ENCODE measurements around the gene GSTA2. TPM values are rescaled to one million over a fixed set of nuclear protein-coding genes. Genes with fewer than 3 reads are reported as not detected.
A peak's percentile ranks its signal among the peaks of the same experiment; 100 is the strongest.
"Not testable (repeated sequence)": the region's sequence is repeated elsewhere in the genome, so short reads cannot be mapped to it uniquely, and the experiment has no call there.

The GSTA2 gene
- polyA plus RNA-seq, 3 donors: 0.27 to 0.36 (median 0.34) TPM

DNA sequence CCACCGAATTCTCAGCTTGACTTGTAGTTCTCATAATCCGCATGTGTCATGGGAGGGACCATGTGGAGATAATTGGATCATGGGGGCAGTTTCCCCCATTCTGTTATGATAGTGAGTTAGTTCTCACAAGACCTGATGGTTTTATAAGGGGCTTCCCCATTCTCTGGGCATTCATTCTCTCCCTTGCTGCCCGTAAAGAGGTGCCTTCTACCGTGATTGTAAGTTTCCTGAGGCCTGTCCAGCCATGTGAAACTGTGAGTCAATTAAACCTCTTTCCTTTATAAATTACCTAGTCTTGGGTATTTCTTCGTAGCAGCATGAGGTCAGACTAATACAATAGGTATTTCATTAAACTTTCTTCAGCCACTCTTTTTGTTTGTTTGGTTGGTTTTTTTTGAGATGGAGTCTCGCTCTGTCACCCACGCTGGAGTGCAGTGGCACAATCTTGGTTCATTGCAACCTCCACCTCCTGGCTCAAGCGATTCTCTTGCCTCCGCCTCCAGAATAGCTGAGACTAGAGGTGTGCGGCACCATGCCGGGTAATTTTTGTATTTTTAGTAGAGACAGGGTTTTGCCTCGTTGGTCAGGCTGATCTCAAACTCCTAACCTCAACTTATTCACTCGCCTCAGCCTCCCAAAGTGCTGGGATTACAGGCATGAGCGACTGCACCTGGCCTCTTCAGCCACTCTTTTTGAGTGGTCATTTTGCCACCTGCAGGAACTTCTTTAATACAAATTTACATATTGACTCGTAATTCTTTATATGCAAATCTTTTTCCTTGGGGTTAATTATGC, 36.3 kb downstream of the GSTA2 start:
- no peak for DNase-seq

DNA sequence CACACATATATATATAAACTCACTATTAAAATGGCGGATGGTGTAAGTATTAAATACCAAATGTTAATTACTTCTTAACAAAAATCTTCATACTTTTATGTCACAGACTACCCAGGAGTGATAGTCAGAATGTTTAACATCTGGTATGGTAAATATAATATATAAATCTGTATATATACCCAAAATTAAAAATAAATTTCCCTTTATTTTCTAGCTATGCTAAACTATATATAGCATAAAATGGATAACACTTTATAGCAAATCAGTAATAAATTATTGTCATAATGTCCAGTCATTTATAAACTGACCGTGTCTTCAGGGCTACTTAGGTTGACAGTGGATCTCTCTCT, 37.1 kb downstream of the GSTA2 start:
- no peak for DNase-seq

DNA sequence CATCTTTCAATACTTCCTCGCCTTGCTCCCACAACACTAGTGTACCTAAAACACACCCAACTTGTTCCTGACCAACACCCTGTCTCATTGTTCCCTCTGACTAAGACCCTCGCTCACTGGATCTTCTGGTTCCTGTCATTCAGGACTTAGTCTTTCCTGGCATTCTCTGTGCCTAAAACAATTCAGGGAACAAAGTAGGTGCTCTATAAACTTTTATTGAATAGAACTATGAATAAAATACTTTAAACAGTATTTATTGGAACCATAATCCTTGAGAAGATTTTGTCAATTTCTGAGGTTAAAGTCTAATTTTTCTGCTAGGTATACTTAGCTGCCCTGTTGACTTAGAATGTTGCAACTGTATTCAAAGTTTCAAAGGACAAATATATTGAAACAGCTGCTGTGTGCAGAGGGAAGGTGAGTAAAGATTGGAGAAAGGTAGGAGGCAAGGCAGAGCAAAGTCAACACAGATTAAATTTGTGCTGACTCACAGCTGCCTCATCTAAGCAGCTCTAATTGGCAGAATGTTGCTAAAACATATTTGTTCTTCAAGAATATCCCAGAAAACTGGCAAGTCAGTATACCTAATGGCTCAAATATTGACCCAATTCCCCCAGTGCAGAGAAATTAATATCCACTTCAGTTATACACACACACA, 37.6 kb downstream of the GSTA2 start:
- DNase-seq: no peak

DNA sequence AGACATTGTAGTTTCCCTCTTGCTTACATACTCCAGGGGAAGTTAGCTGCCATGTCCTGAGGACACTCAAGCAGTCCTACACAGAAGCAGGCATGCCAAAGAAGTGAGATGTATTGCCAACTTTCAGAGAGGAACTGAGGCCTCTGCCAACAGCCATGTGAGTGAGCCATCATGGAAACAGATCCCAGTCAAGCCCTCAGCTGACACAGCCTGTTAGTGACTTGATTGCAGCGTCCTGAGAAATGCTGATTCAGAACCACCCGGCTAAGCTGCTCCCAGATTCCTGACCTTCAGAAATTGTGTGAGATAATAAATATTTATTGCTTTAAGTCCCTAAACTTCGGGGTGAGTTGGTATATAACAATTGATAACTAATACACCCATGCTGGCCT, 38.1 kb downstream of the GSTA2 start:
- DNase-seq: no peak

DNA sequence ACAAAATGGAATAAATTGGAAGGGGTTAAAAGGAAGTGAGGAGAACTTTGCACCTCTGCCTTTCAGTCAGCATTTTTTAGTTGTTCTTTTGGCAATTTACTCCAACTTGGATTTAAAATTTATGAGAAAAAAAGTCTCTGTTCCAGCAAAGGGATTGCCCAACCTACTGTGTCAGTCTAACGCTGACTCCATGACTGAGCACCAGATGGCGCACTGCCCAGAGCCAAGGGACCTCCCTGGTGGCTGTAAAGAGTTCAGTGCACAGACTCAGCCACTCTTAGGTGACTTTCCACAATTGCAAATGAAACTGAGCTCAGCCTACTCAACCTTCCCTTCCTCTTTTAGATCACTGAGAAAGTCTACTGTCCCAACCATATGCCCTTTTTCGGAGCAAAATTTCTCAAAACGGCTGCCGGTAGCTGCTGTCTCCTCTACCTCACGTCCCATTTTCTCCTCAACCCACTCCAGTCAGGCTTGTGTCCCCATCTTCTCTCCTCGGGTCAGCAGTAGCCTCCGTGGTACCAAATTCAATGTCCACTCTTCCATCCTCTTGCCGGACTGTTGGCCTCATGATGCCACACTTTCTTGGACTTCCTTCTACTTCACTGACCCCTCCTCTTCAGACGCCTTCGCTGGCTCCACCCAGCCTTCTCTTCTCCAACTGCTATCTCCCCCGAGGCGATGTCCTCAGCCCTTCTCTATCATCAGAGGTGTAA, 38.7 kb downstream of the GSTA2 start:
- peak; percentile 34 for DNase-seq

DNA sequence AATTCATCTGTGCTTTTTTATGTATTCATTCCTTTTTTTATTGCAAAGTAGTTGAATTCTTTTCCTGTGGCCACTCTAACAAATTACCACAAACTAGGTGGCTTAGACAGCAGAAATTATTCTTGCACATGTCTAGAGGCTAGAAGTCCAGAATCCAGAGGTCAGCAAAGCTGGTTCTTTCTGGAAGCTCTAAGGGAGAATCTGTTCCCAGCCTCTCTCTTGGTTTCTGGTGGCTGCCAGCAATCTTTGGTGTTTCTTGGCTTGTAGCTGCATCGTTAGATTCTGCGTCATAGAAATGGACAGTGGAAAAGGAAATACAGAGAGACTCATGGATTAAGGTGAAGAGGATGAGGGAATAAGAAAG, 39.3 kb downstream of the GSTA2 start:
- DNase-seq: no peak

DNA sequence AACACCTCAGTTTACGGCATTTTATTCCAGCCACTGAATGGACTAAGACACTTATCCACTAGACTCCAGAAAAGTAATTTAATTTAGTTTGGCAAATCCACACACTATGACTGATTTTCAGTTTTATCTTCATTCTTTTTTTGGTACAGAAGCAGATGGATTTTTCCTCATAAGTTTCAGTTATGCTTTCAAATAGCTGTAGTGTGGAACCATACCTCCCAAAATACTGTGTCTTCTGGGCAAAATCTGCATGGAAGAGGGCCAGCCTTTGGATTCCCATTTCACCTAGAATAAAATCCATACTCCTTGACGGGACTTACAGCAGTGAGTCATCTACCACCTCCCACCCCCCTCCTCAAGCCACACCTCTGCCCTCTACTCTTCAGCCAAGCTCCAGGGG, 43.0 kb downstream of the GSTA2 start:
- no peak for DNase-seq

DNA sequence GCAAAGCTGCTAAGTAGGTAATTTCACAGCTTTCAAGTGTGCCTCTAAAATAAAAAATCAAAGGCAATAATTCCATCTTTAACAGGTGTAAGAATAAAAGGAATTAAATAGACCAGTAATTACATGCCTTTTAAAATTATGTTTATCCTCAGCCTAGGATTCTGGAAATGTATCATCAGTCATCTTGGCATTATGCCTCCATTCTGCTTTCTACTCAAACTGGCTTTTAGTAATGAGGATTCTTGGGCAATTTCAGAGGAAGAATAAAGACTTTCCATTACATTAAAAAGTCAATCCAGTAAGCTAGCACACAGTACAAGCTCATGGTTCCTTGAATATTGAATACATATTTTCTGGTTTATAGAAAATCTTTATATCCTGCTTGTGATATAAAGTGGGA, 44.7 kb downstream of the GSTA2 start:
- no peak for DNase-seq

DNA sequence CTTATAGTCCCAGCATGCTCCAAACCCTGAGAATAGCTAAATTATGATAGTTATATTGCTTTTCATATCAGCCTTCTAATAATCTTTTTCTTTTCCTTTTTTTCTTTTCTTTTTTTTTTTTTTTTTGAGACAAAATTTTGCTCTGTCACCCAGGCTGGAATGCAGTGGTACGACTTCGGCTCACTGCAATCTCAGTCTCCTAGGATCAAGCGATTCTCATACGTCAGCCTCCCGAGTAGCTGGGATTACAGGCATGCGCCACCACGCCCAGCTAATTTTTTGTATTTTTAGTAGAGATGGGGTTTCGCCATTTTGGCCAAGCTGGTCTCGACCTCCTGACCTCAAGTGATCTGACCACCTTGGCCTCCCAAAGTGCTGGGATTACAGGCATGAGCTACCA, 48.5 kb downstream of the GSTA2 start:
- not testable (repeated sequence) for DNase-seq

DNA sequence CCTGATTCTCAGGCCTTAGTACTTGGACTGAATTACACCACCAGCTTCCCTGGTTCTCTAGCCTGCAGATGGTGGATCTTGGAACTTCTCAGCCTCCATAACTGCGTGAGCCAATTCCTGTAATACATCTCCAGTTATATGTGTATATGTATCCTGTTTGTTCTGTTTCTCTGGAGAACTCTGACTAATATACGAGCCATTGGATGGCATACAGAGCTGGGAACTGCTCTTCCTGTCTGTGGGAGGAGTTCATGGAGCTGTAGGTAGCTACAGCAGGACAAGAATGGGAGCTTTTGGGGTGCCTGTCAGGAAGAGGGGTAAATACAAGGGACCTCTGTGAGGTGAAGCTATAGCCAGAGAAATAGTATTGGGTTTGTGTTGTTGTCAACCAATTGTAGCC, 51.1 kb downstream of the GSTA2 start:
- DNase-seq: no peak

DNA sequence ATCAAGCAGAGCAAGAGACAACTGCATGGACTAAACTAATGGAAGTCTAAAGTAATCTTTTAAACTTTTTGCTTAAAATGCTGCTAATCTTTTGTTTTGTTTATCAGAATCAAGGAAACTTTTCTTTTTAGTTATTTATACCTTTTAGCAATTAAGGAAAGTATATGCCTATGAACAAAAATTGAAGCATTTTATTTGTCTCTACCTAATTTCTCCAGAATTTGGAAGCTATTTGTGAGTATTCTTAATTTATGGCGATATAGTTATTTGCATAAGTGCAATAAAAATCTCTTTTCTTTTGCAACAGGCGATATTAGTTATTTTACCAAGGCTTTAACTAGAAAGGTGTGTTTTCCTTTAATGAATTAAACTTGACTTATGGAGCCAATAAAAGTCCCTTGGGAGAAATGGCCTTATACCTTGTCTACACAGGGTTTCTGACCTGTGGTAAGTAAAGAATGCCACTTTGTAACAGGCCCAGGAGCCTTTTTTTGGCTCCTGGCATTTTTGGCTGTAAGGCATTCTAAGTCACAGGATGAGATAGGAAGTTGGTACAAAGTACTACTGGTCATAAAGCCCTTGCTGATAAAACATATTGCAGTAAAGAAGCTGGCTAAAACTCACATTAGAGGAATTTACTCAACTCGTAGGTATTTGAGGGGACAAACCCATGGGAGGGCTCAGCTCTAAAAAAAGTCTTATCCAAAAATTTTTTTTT, 55.2 kb downstream of the GSTA2 start:
- no peak for DNase-seq

DNA sequence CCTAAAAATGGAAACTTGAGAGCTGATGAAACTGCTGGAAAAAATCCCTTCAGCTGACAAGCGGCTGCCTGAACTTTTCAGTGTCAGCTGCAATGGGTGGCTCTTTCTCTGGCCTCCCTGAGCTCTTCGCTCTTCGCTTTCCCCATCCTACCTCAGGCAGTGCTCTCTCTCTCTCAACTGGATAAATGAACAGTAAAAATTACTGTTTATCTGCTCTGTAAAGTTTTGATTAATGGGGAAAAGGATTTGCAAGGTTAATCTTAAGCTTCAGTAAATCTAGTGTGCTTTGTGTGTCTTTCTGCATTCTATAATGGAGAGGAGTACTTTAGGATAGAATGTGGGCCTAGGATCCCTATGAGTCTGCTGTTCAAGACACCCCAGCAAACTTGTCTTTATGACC, 57.3 kb downstream of the GSTA2 start:
- DNase-seq: no peak

DNA sequence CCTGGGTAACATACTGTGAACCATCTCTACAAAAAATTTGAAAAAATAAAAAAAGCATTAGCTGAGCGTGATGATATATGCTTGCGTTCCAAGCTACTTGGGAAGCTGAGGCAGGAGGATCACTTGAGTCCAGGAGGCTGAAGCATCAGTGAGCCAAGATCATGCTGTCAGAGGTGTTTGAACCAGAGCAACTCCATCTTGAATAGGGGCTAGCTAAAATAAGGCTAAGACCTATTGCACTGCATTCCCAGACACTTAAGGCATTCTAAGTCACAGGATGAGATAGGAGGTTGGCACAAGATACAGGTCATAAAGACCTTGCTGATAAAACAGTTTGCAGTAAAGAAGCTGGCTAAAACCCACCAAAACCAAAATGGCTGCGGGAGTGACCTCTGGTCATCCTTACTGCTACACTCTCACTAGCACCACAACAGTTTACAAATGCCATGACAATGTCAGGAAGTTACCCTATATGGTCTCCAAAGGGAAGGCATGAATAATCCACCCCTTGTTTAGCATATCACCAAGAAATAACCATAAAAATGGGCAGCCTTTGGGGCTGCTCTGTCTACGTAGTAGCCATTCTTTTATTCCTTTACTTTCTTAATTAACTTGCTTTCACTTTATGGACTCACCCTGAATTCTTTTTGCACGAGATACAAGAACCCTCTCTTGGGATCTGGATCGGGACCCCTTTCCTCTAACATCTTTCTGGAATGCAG, 58.3 kb downstream of the GSTA2 start:
- DNase-seq: not testable (repeated sequence)

DNA sequence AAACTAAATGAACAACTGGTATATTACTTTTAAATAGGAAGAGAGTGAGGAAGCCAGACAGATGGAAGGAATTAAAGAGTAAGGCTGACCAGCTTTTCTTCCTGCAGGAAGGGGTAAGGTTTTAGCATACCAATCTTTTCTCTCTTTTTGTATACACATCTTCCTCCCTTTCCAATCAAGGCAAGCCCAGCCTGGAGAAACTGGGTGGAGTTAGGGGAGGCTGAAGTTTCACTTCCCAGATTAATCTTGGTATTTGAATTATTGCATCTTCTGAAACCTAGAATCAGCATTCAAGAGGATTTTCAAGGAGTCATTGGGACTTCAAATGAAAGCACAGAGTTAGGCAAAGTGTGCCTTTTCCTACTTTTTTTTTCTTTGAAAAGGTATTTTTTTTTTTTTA, 59.2 kb downstream of the GSTA2 start:
- DNase-seq: no peak

Other genes with a start within 250 kb of the GSTA2 start
- gene TRAM2, start 186.4 kb downstream of the GSTA2 start, polyA plus RNA-seq (ENCODE audit: insufficient read length in 3 of 3): 10 to 100 TPM; 45.3 to 57.1 (median 50.9) TPM
- gene TMEM14A, start 92.4 kb downstream of the GSTA2 start, polyA plus RNA-seq (ENCODE audit: insufficient read length in 3 of 3): 10 to 100 TPM; 40.4 to 43.3 (median 42.3) TPM
- gene GSTA1, start 40.3 kb upstream of the GSTA2 start, polyA plus RNA-seq (ENCODE audit: insufficient read length in 3 of 3): 1 to 10 TPM; 1.2 to 1.3 (median 1.2) TPM
- gene GSTA5, start 77.3 kb upstream of the GSTA2 start, polyA plus RNA-seq (ENCODE audit: insufficient read length in 3 of 3): not detected
- under 1 TPM in 1 of 3 donors, not detected in 2; 0.27 TPM for gene GSTA3, start 146.2 kb upstream of the GSTA2 start, polyA plus RNA-seq (ENCODE audit: insufficient read length in 3 of 3)
- gene GSTA4, start 231.8 kb upstream of the GSTA2 start, polyA plus RNA-seq (ENCODE audit: insufficient read length in 3 of 3): 100 to 1,000 TPM in 2 of 3 donors, 10 to 100 TPM in 1; 96.9 to 111 (median 105) TPM

Data from renal pelvis (tissue), 4 donors.